ENCODE data around the gene MMAB.

GRCh38 chr12:109534456-109534855 is 38.8 kb downstream of the MMAB start:
- no peak for TF ChIP-seq CTCF (CRISPR knock-in tag; IDR thresholded peaks at IDR 0.05)
- no peak for TF ChIP-seq EZH2 (conservative IDR thresholded peaks at IDR 0.05; ENCODE audit: low read depth, low read length)

All from HepG2 (cell line).